Measurements from ENCODE around the gene OPN5.

OPN5 gene

DNA sequence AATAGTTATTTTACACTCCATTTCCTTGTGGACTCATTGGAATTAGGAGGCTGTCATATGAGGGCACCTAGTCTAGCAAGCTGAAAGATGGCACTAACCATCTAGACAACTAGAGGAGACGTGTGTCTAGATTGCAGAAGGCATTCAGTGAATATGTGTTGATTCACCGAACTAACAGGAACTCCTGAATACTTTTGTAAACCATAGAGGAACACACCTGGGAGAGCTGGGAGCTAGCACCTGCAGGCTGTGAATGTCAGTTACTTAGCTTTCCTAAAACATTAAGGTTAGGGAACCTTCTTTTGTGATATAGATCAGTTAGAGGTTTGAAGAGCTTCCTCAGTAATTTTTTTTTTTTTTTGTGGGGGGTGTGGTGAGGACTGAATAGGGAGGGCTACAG, 7.7 kb downstream of the OPN5 start:
- no peaks in the 10 kb centered on the region for H3K36me3 ChIP-seq (replicated peaks; ENCODE audit: insufficient read depth, low read length)
- DNase-seq, result no peak
- H3K4me1 ChIP-seq (ENCODE audit: low read length), result no peaks in the 10 kb centered on the region
- H3K27ac ChIP-seq (ENCODE audit: low read length), result no peak overlapping the region
- no peaks in the 10 kb centered on the region for H4K20me1 ChIP-seq (ENCODE audit: insufficient read depth, low read length)
- no peaks in the 10 kb centered on the region for H3F3A ChIP-seq (ENCODE audit: insufficient read depth, low read length)
- no peaks in the 10 kb centered on the region for H3K9me2 ChIP-seq (replicated peaks; ENCODE audit: insufficient read depth, low read length)
- TF ChIP-seq EZH2 (optimal IDR thresholded peaks at IDR 0.05; ENCODE audit: low read depth, low read length) (no peak), EZH2phosphoT487 (IDR thresholded peaks at IDR 0.05; ENCODE audit: low read length) (no peak), CTCF (IDR thresholded peaks at IDR 0.05; ENCODE audit: low read length) (no peak)
- H3K79me2 ChIP-seq (ENCODE audit: low read length), result no peaks in the 10 kb centered on the region
- H3K4me3 ChIP-seq (ENCODE audit: low read length), result no peak overlapping the region
- no peak overlapping the region for H2AFZ ChIP-seq (ENCODE audit: low read length)
- H3K27me3 ChIP-seq (replicated peaks; ENCODE audit: insufficient read depth, low read length), result no peaks in the 10 kb centered on the region
- no peak overlapping the region for H3K4me2 ChIP-seq (ENCODE audit: low read depth, low read length)
- H3K9ac ChIP-seq (ENCODE audit: low read length), result no peak overlapping the region
- no peaks in the 10 kb centered on the region for H3K9me3 ChIP-seq (replicated peaks; ENCODE audit: insufficient read depth, low read length)

- Histone ChIP-seq H2AFZ (ENCODE audit: low read length) (no peak overlapping the region), H3K9ac (ENCODE audit: low read length) (no peak overlapping the region), H3K9me3 (replicated peaks; ENCODE audit: insufficient read depth, low read length) (no peaks in the 10 kb centered on the region), H3K4me3 (ENCODE audit: low read length) (no peak overlapping the region), H3K27me3 (replicated peaks; ENCODE audit: insufficient read depth, low read length) (no peaks in the 10 kb centered on the region), H3K36me3 (replicated peaks; ENCODE audit: insufficient read depth, low read length) (no peaks in the 10 kb centered on the region), H3K9me2 (replicated peaks; ENCODE audit: insufficient read depth, low read length) (no peaks in the 10 kb centered on the region), H3K27ac (ENCODE audit: low read length) (no peak overlapping the region), H3K4me1 (ENCODE audit: low read length) (no peaks in the 10 kb centered on the region), H3K79me2 (ENCODE audit: low read length) (no peaks in the 10 kb centered on the region), H4K20me1 (ENCODE audit: insufficient read depth, low read length) (no peaks in the 10 kb centered on the region), H3K4me2 (ENCODE audit: low read depth, low read length) (no peak overlapping the region), H3F3A (ENCODE audit: insufficient read depth, low read length) (no peaks in the 10 kb centered on the region)
- DNase-seq, result no peak
- TF ChIP-seq CTCF (IDR thresholded peaks at IDR 0.05; ENCODE audit: low read length) (no peak), EZH2 (optimal IDR thresholded peaks at IDR 0.05; ENCODE audit: low read depth, low read length) (no peak), EZH2phosphoT487 (IDR thresholded peaks at IDR 0.05; ENCODE audit: low read length) (no peak)
Measured at GRCh38 chr6:47792216-47792733, 10.4 kb downstream of the OPN5 start.

- Histone ChIP-seq H2AFZ (ENCODE audit: low read length) (no peak overlapping the region), H3K4me1 (ENCODE audit: low read length) (no peaks in the 10 kb centered on the region), H3K4me3 (ENCODE audit: low read length) (no peak overlapping the region), H3K9ac (ENCODE audit: low read length) (no peak overlapping the region), H3K27me3 (replicated peaks; ENCODE audit: insufficient read depth, low read length) (no peaks in the 10 kb centered on the region), H3K9me2 (replicated peaks; ENCODE audit: insufficient read depth, low read length) (no peaks in the 10 kb centered on the region), H3K4me2 (ENCODE audit: low read depth, low read length) (no peak overlapping the region), H3F3A (ENCODE audit: insufficient read depth, low read length) (no peaks in the 10 kb centered on the region), H3K9me3 (replicated peaks; ENCODE audit: insufficient read depth, low read length) (no peaks in the 10 kb centered on the region), H3K27ac (ENCODE audit: low read length) (no peak overlapping the region), H3K79me2 (ENCODE audit: low read length) (no peaks in the 10 kb centered on the region), H3K36me3 (replicated peaks; ENCODE audit: insufficient read depth, low read length) (no peaks in the 10 kb centered on the region), H4K20me1 (ENCODE audit: insufficient read depth, low read length) (no peaks in the 10 kb centered on the region)
- no peak for DNase-seq
- TF ChIP-seq CTCF (IDR thresholded peaks at IDR 0.05; ENCODE audit: low read length), result no peak
- no peak for TF ChIP-seq EZH2 (optimal IDR thresholded peaks at IDR 0.05; ENCODE audit: low read depth, low read length)
- TF ChIP-seq EZH2phosphoT487 (IDR thresholded peaks at IDR 0.05; ENCODE audit: low read length), result no peak
Measured at GRCh38 chr6:47794577-47795135, 12.8 kb downstream of the OPN5 start.

All from MM.1S (cell line).